Medulla oblongata (tissue), 1 donor: ENCODE measurements around the gene MRPL58.
"Not testable (repeated sequence)": the region's sequence is repeated elsewhere in the genome, so short reads cannot be mapped to it uniquely, and the experiment has no call there.

Experiments used
- DNase-seq: peaks from one replicate; pipeline ENCODE4 v3.0.0-alpha.2; 2015; ENCODE audit errors: extremely low spot score

Gene MRPL58

GRCh38 chr17:74987418-74987908, 25.0 kb upstream of the MRPL58 start, which contains the start of gene CDR2L:
TSS of gene CDR2L (plus strand) at chr17:74987632. CDS start at chr17:74988044, 412 bp downstream.
- DNase-seq = peak; percentile 97

DNA sequence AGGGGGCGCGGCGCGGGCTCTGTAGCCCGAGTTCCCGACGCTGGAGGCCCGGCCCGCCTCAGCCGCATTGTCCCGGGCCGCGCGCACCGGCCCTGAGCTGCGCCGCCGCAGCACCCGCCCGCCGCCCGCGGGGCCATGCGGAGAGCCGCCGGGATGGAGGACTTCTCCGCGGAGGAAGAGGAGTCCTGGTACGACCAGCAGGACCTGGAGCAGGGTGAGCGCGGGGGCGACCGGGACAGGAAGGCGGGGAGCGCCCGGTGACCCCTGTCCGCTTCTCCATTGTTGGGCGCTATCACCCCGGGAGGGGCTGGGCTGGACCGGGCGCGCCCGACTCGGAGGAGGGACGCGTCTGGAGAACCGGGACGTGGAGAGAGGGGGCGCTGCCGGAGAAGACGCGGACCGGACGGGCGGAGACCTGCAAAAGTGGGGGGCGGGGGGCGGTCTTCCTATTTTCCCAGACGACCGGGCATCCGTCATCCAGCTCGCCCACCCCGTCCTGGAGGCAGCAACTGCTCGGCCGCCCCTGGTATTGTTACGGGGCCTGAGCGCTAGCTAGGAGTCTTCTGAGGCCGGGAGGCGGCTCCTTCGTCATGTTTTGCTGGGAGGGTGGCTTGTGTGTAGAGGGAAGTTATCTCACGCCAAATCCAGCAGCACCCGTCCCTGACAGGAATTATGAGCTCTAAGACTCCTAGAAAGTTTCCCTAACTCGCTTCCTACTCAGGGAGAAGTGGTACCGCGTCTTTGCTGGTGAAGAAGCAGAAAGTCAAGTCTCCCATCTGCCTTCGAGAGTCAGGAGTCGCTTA, 24.4 kb upstream of the MRPL58 start:
- DNase-seq = peak; percentile 83

GRCh38 chr17:74990581-74991105, 21.8 kb upstream of the MRPL58 start:
- no peak for DNase-seq

GRCh38 chr17:74992223-74992622, 20.2 kb upstream of the MRPL58 start:
- DNase-seq = no peak

DNA sequence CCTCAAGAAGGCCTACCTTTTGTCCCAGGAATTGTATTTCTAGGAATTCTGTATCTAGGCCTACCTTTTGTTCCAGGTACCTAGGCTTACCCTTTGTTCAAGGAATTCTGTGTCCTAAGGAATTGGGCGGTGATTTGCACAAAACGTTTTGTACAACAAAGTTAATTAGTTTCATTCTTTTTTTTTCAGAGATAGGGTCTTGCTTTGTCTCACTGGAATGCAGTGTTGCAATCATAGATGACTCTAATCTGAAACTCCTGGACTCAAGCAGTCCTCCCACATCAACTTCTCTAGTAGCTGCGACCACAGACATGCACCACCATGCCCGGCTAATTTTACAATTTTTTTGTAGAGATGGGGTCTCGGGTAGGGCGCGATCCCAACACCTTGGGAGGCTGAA, 18.0 kb upstream of the MRPL58 start:
- no peak for DNase-seq

GRCh38 chr17:74995847-74996246, 16.6 kb upstream of the MRPL58 start:
- DNase-seq = no peak

- no peak for DNase-seq
These were observed 13.7 kb upstream of the MRPL58 start for GRCh38 chr17:74998783-74999182.

DNA sequence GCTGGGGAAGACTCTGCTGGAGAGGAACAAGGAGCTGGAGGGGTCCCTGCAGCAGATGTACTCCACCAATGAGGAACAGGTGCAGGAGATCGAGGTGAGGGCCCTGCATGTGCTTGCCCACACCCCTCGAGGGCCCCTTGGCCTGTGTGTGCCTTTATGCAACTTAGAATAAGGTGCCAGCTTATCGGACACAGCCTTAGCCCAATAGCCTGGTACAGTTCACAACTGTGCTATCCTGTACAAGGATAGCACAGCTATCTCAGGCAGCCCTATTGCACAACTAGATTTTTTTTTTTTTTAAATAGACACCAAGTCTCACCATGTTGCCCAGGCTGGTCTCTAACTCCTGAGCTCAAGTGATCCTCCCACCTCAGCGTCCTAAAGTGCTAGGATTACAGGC, 12.9 kb upstream of the MRPL58 start:
- DNase-seq = no peak

DNA sequence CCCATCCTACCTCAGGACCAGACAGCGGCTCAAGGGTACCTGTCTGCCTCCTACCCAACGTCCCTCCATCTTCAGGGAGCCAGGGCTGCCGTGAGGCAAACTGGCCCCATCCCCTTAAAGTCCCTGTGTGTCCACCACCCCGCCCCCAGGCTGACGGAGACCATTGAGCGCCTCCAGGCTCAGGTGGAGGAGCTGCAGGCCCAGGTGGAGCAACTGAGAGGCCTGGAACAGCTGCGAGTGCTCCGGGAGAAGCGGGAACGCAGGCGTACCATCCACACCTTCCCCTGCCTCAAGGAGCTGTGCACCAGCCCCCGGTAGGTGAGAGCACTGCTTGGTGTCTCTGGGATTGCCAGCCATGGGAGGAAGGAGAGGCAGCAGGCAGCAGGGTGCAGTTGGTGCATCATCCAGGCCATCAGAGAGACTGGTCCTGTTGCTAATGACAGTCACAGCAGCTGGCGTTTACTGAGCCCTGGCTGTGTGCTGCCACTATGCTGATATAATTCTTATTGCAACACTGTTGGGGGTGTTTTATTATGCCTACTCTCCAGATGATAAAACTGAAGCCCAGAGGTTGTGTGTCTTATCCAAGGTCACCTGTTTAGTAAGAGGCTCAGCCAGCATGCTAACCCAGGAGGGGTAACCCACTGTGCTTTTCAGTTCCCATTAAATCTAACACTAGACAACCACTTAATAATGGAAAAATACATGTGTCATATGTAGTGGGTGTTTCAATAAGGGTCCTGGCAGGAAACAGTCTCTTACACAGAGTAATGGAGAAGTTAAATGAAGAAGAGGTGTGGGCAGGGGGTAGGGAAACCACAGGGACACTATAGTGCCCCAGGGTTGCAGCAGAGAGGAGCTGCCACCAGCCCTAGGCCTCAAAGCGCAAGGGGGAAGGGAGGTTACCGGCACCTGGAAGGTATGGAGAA, 10.3 kb upstream of the MRPL58 start:
- DNase-seq = no peak

GRCh38 chr17:75003070-75003956, 9.2 kb upstream of the MRPL58 start:
- no peak for DNase-seq

GRCh38 chr17:75003957-75004355, 8.5 kb upstream of the MRPL58 start:
- DNase-seq = no peak

DNA sequence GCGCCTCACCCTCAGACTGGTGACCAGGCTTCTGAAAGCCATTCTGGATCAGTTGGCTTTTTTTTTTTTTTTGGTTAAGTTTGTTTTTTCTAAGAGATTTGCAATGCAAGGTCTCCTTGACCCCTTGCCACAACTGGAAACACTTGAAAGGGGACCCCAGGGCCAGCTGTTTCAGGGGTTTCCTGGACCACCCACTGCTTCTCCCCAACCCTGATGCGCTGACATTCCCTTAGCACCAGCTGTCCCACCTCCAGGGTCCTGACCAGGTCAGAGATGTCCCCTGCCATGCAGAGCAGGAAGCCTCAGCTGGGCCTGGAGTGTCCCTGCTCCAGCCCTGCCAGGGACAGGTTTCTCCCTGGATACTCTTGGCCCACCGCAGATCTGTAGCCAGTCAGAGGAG, 8.1 kb upstream of the MRPL58 start:
- DNase-seq = no peak

DNA sequence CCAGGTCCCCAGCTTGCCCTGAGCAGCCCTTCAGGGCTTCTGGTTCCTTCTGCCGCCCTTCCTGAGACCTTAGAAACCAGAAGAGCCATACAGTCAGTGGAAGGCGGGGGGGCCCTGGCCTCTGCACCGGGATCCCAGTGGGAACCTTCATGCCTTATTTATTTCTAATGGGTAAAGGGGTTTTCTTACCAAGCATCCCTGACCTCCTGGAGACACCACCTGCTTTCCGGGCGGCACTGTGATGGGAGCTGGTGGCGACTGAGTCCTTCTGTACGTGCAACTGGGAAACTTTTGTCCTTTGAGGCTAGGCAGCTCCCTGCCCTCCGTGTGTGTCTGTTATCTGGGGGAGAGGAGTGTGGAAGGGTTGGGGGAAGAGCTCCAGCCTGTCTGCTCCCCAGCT, 7.2 kb upstream of the MRPL58 start:
- no peak for DNase-seq

DNA sequence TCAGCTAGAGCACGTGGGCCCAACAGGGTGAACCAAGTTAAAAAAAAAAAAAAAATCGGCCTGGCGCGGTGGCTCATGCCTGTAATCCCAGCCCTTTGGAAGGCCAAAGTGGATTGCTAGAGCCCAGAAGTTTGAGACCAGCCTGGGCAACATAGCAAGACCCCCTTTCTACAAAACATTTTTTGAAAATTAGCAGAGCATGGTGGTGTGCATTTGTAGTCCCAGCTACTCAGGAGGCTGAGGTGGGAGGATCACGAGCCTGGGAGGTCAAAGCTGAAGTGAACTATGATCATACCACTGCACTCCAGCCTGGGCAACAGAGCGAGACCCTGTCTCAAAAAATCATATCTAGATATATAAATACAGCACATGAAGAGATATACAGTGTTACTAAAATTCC, 6.4 kb upstream of the MRPL58 start:
- DNase-seq = not testable (repeated sequence)

GRCh38 chr17:75006653-75007052, 5.8 kb upstream of the MRPL58 start:
- no peak for DNase-seq

GRCh38 chr17:75008373-75008772, 4.1 kb upstream of the MRPL58 start:
- DNase-seq = no peak

- DNase-seq = no peak
These were observed 3.2 kb upstream of the MRPL58 start for GRCh38 chr17:75009139-75009724.

DNA sequence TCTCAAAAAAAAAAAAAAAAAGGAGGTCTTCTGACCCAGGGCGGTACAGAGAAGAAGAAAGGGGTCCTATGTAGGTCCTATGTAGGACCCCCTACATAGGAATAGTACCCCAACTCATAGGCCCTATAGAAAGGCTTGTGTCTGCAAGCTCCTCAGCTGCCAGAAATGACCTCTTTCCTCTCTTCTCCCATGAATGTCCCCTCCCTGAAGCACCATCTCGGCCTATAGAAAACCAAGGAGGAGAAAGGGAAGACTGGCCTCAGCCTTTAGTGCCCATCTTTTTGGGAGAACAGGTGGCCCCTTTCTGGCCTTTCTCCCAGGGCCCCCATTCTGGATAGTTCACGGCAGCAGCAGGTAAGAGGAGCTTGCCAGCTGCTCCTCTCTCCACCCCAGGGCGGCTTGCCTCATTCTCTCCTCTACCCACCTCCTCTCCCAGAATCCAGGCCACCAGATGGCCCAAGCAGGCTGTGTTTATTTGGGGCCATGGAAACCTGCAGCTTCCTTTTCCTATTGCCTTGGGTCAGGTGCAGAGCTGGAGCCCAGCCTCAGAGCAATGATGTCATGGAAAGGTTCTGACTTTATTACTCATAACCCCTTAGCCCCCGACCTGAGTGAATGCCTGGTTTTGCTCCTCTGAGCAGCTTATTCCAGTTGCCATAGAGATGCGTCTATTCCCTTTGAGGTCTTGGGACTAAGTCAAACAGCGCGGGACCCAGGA, 1.6 kb upstream of the MRPL58 start:
- no peak for DNase-seq

DNA sequence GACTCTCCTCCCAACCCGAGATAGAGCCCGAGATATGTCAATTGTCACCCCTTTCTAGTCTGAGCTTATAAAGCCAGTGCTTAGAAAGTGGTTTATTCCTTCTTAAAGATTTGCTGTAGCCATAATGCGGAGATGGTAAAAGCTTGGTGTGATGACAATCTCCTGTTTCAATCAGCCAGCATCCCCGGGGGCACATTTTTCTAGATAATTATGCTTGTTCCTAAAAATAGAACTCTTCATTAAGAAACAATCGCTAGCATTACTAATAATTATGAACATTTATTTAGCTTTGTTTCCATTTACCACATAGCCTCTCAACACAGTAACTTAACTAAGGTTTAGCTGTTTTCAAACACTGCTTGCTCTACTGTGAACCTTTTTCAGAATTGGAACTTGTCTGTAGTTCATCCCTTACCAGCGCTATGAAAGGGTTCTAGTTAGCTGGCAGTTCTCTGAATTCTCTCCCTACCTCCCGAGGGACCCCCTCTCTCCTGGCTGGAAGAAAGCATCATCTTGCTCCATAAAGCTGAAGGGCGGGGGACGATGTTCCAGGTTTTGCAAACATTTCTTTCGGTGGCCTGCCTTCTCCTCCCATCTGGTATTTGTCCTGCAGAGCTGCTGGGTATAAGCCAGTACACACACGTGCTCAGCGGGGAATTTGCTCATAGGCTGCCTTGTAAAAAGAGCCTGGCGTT, 922 bp upstream of the MRPL58 start:
- DNase-seq = peak; percentile 70

DNA sequence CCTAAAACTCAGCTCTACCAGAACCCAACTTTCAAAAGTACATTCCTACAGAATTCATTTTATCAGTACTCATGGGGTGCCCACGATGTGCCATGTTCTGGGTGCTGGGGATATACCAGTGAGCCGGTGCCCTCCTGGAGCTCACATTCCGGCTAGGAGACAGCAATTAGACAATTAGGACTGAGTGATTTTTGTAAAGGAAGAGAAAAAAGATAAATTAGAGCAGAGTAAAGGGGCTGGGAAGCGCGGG, 449 bp upstream of the MRPL58 start:
- DNase-seq = peak; percentile 14
